Bladder microvascular endothelial cell (primary cell): Measurements from ENCODE around the gene ZNF568. TPM values are rescaled to one million over a fixed set of nuclear protein-coding genes. Genes with fewer than 3 reads are reported as not detected.

Experiments
- total RNA-seq: library from RNA; depleted of rRNA; stranded (reverse); fragments of >200 nt; gene quantifications from 2 replicates; pipeline ENCODE4 v1.2.3, GENCODE V29; 2014

The ZNF568 gene
- 3.6 and 9.4 TPM in 2 replicates for total RNA-seq

GRCh38 chr19:36915992-36916830 lies at the start of gene ZNF568, which contains the start of gene ZNF829:
Gene ZNF568, plus strand, starts transcription at chr19:36916332. Its CDS starts 6,439 bp downstream, at chr19:36922771.
Gene ZNF829, minus strand, starts transcription at chr19:36916291. Its CDS starts 1,124 bp downstream, at chr19:36915167.

Other genes starting within 250 kb of the ZNF568 start
- gene ZNF461, start 249.5 kb upstream of the ZNF568 start, total RNA-seq, result 5.5 and 11.5 TPM in 2 replicates
- gene ZNF567, start 228.7 kb upstream of the ZNF568 start, total RNA-seq, result 2.8 and 8.3 TPM in 2 replicates
- gene ZNF850, start 143.5 kb upstream of the ZNF568 start, total RNA-seq, result 0.97 and 4.8 TPM in 2 replicates
- gene ZNF790, start 77.9 kb upstream of the ZNF568 start, total RNA-seq, result 5.0 and 12.5 TPM in 2 replicates
- gene ZNF345, start 65.5 kb upstream of the ZNF568 start, total RNA-seq, result 1.8 and 4.8 TPM in 2 replicates
- 0.81 and 2.1 TPM in 2 replicates for gene ZNF829, start within 50 bp of the ZNF568 start, total RNA-seq
- 3.4 and 7.2 TPM in 2 replicates for gene ZNF420, start 162.1 kb downstream of the ZNF568 start, total RNA-seq